LNCaP clone FGC (cell line): ENCODE measurements around the gene GNAZ.

Experiments
- DNase-seq: peaks from one replicate; pipeline ENCODE4 v3.0.0-alpha.2; 2011; ENCODE audit warnings: low read depth
- H3K4me3 ChIP-seq: 2 replicates; pipeline ENCODE4 v1.5.1; 2011; ENCODE audit warnings: mild to moderate bottlenecking, low read depth, low read length, control low read depth
- TF ChIP-seq, protein P1 (sequence below): IDR thresholded peaks from 2 replicates; pipeline ENCODE4 v1.5.1; 2012; ENCODE audit warnings: mild to moderate bottlenecking; ENCODE audit not compliant: control insufficient read depth, insufficient read depth; ENCODE audit errors: extremely low read depth

The GNAZ gene

DNA sequence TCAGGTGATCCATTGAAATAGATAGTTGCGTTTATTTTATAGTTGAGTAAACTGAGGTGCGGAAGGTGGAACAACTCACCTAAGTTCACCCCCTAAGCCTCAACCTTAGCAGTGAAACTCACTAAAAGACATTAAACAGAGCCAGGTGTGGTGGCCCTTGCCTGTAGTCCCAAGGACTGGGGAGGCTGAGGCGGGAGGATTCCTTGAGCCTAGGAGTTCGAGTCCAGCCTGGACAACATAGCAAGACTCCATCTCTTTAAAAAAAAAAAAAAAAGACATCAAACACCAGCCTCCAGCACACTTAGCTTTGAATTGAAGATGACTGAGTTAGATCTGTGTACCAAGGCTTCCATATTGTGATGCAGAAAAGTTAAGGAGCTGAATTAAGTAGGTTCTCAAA lies 74.1 kb downstream of the GNAZ start:
- 0 out of 2 replicates have a peak overlapping the region, but pooled peaks have one; percentile 32 for H3K4me3 ChIP-seq
- DNase-seq: no peak
- TF ChIP-seq, protein P1, sequence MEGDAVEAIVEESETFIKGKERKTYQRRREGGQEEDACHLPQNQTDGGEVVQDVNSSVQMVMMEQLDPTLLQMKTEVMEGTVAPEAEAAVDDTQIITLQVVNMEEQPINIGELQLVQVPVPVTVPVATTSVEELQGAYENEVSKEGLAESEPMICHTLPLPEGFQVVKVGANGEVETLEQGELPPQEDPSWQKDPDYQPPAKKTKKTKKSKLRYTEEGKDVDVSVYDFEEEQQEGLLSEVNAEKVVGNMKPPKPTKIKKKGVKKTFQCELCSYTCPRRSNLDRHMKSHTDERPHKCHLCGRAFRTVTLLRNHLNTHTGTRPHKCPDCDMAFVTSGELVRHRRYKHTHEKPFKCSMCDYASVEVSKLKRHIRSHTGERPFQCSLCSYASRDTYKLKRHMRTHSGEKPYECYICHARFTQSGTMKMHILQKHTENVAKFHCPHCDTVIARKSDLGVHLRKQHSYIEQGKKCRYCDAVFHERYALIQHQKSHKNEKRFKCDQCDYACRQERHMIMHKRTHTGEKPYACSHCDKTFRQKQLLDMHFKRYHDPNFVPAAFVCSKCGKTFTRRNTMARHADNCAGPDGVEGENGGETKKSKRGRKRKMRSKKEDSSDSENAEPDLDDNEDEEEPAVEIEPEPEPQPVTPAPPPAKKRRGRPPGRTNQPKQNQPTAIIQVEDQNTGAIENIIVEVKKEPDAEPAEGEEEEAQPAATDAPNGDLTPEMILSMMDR: no peak

DNA sequence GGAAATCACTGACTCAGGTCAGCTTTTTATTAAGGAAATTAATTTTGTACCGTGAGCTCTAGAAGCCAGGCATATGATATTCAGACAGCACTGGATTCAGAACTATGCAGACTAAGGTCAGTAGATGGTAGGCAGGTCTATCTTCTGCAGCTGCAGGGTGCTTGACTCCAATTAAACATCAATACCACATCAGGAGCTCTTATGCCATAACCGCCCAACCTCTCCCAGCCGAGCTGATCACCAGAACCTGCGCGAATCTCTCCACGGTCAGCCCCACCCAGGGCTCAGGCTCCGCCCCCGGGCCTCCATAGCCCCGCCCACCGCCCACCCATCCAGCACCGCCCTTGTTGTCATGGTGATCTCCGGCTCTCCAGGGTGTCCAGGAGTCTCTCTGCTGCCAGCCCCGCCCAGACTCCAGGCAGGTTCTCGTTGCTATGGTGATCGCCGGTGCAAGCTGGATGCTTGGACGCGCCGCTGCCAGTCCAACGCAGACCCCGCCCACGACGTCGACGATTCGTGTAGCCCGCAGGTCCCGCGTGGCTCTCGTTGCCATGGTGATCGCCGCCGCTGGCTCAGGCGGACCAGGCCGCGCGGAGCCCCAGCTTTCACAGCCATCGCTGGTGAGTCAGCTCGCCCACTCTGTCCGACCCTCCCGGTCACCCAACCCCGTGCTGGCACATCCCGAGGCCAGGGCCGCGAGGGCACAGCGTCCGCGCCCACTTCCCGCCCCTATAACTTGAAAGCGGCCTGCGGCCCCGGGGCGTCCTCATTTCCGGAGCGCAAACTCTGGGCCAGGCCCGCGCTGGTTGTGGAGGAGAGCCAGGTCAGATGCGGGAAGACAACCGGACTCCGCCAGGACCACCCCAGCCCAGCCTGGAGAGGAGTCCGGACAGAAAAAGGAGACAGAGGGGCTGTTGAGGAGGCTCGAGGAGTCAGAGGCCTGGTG lies 74.9 kb downstream of the GNAZ start, which contains the start of gene RAB36:
TSS of gene RAB36 (plus strand) at position 546 of the 946 bp plus-strand sequence. CDS start 1,140 bp downstream, outside the sequence.
- TF ChIP-seq, protein P1: no peak
- H3K4me3 ChIP-seq: peak within 1 kb of the TSS; percentile 60

DNA sequence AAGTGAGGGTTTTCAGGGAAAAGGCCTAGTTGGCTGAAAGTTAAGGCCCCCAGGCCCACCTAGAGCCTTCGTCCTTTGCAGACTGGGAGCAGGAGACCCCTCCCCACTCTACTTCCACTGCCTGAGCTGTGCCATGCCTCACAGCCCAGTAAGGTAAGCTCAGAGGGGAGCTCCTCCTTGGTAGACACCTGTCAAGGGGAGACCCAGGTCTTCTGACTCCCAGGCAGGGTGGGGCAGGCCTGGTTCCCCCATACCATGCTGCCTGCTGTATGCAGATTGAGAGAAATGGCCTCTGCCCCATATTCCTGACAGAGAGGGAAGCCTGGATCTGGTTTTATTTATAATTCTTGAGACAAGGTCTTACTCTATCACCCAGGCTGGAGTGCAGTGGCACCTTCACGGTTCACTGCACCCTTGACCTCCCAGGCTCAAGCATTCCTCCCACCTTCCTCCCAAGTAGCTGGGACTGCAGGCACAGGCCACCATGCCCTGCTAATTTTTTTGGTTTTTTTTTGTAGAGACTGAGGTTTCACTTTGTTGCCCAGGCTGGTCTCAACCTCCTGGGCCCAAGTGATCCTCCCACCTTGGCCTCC lies 75.7 kb downstream of the GNAZ start:
- no peak for DNase-seq
- peak overlapping the region; percentile 60 for H3K4me3 ChIP-seq
- TF ChIP-seq, protein P1: no peak

More for the DNA sequence above, 74.9 kb downstream of the GNAZ start, which contains the start of gene RAB36:
- peak; percentile 98 for DNase-seq

DNA sequence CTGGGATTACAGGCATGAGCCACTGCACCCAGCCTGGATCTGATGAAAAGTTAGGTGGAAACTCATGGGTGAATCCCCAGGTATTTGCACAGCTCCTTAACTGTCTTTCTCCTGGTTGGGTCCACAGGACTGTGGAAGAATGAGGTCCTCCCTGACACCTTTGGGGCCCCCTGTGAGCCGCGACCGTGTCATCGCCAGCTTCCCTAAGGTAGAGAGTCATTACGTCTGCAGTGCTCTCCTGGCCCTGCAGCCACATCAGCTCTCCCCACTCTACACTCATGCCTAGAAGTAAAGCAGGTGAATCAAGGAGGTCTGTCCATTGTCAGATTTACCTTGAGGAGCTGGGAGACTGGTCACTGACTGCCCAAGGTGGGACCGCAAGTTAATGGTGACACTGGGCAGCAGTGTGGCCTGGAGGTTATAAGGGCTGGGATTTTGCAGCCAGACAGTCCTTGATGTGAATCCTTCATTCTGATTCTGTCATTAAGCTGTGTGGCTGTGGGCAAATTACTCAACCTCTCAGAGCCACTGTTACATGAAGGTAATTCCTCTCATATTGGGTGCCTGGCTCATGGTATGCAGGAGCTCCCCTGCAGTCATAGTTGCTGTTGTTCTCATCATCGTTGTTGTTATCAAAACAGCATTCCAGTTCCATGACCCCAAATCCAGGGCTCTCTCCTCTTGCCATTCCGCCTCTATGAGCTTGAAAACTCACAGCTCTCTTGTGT lies 76.3 kb downstream of the GNAZ start:
- H3K4me3 ChIP-seq: peak overlapping the region; percentile 8; the same call in 1 of the 2 replicates
- TF ChIP-seq, protein P1: no peak
- DNase-seq: no peak

DNA sequence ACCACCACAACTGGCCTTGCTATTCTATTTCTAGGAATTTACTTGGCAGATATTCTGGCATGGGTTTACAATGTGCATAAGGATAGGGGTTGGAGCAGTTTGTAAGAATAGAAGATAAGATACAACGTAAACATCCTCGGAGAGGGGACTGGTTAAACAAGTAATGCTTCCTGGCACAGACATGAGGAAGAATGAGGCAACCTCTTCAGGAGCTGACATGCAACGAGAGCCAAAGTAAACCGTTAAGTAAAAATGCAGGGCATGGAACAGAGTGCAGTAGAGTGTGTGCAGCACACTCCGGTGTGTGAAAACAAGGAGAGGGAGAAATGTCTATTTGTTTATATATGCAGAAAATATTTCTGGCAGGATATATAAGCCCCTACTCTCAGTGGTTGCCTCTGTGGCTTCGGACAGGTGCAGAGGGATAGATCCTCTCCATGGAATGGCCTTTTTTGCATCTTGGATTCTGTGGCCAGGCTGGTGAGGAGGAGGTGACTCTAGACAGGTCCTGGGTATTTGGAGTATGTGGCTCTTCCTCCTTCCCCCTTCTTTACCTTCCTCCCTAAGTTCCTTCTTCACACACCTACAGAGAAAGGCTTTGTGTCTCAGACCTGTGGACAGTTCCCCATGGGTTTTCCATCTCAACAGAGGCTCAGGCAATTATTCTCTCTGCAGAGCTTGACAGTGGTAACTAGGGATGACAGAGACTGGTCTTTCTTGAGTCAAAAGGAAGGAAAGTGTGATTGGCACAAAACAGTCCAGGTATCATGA lies 77.5 kb downstream of the GNAZ start:
- peak overlapping the region; percentile 31 for H3K4me3 ChIP-seq
- peak; percentile 99 for DNase-seq
- TF ChIP-seq, protein P1: no peak

DNA sequence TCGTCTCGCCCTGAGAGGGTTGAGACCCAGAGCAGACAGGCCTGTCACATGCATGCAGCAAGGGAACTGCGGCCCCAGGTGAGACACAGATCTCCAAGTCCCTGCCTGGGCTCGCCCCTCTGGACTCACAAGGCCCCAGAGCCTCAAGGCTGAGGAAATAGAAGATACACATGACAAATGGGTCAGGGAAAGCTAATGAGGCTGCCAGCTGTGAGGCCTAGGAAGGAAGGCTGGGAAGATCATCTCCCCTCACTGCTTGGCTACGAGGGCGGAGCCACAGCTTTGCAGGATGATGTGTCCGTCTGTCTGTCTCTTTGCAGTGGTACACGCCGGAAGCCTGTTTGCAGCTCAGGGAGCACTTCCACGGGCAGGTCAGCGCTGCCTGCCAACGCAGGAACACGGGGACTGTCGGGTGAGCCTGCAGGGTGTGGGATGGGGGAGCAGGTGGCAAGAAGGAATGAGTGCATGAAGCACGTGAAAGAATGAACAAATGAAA lies 79.5 kb downstream of the GNAZ start:
- H3K4me3 ChIP-seq: no peak overlapping the region
- no peak for DNase-seq
- TF ChIP-seq, protein P1: no peak
